GM21619 (cell line): ENCODE measurements around the gene CCDC197.
A peak's percentile ranks its signal among the peaks of the same experiment; 100 is the strongest.

Experiments used
- ATAC-seq: cut with Tn5 transposase; IDR thresholded peaks from one replicate; pipeline ENCODE4 v1.9.1; 2021; ENCODE audit not compliant: unreplicated experiment

CCDC197 gene

GRCh38 chr14:93977171-93977570 is 19.9 kb upstream of the CCDC197 start:
- ATAC-seq = no peak

- peak; percentile 46 for ATAC-seq
These were observed 19.1 kb upstream of the CCDC197 start for GRCh38 chr14:93977790-93978581.

- no peak for ATAC-seq
These were observed 18.4 kb upstream of the CCDC197 start for GRCh38 chr14:93978735-93979134.

GRCh38 chr14:93980456-93981201 is 16.5 kb upstream of the CCDC197 start:
- ATAC-seq = no peak

GRCh38 chr14:93981316-93982229 is 15.5 kb upstream of the CCDC197 start:
- no peak for ATAC-seq

- no peak for ATAC-seq
These were observed 14.7 kb upstream of the CCDC197 start for GRCh38 chr14:93982230-93983007.

- ATAC-seq = no peak
These were observed 13.0 kb upstream of the CCDC197 start for GRCh38 chr14:93984070-93984469.

GRCh38 chr14:93984987-93985410 is 12.1 kb upstream of the CCDC197 start:
- ATAC-seq = no peak

GRCh38 chr14:93986955-93987354 is 10.1 kb upstream of the CCDC197 start:
- no peak for ATAC-seq

GRCh38 chr14:93987376-93987775 is 9.7 kb upstream of the CCDC197 start:
- no peak for ATAC-seq

GRCh38 chr14:93987815-93988476 is 9.2 kb upstream of the CCDC197 start:
- no peak for ATAC-seq

- ATAC-seq = peak; percentile 70
These were observed 7.2 kb upstream of the CCDC197 start for GRCh38 chr14:93989939-93990338.

- ATAC-seq = no peak
These were observed 5.9 kb upstream of the CCDC197 start for GRCh38 chr14:93991212-93991611.

GRCh38 chr14:93991649-93992048 is 5.5 kb upstream of the CCDC197 start:
- no peak for ATAC-seq

- ATAC-seq = no peak
These were observed 3.7 kb upstream of the CCDC197 start for GRCh38 chr14:93993382-93993781.

GRCh38 chr14:93994919-93995682 is 2.0 kb upstream of the CCDC197 start:
- no peak for ATAC-seq

- no peak for ATAC-seq
These were observed 888 bp upstream of the CCDC197 start for GRCh38 chr14:93996130-93996695.

- no peak for ATAC-seq
These were observed 1.1 kb downstream of the CCDC197 start for GRCh38 chr14:93997916-93998870.
